Stimulated activated naive CD8-positive, alpha-beta T cell treated with anti-CD3 and anti-CD28 coated beads, Interleukin-15, amount 100 ng/mL, for 72 hours (primary cell): ENCODE measurements around the gene USP21.

Experiments used
- ATAC-seq: fragments of 150-1000 bp; cut with Tn5 transposase; 2 replicates; pipeline ENCODE4 v1.10.0; 2021; ENCODE audit warnings: mild to moderate bottlenecking, moderate library complexity
- DNase-seq, 2 donors: peaks; one replicate each; pipeline ENCODE4 v3.0.0; 2021 to 2022
- H3K27ac Mint-ChIP-seq, 2 donors: one replicate each; pipeline ENCODE4 v1.8.0; 2022; ENCODE audit warnings: mild to moderate bottlenecking in 2 of 2, mixed read lengths in 2 of 2, moderate library complexity in 2 of 2
- H3K27me3 Mint-ChIP-seq: one replicate; pipeline ENCODE4 v1.8.0; 2022; ENCODE audit warnings: mixed read lengths
- H3K4me1 Mint-ChIP-seq: one replicate; pipeline ENCODE4 v1.8.0; 2022; ENCODE audit warnings: mild to moderate bottlenecking, mixed read lengths
- H3K4me3 Mint-ChIP-seq, 2 donors: one replicate each; pipeline ENCODE4 v1.8.0; 2022; ENCODE audit warnings: mild to moderate bottlenecking in 2 of 2, mixed read lengths in 2 of 2, moderate library complexity in 1 of 2
- H3K9me3 Mint-ChIP-seq, 2 donors: one replicate each; pipeline ENCODE4 v1.8.0; 2022; ENCODE audit warnings: mixed read lengths in 2 of 2

USP21 gene

GRCh38 chr1:161206411-161207140 is 47.3 kb downstream of the USP21 start:
- Mint-ChIP-seq H3K9me3 (no peaks in the 10 kb centered on the region), H3K4me3 (no peak overlapping the region), H3K27me3 (no peaks in the 10 kb centered on the region), H3K4me1 (peaks cover 54% of the 10 kb centered on the region), H3K27ac (peak overlapping the region in 1 of 2 donors; percentile 48)
- ATAC-seq, result no peak
- DNase-seq, result no peak

- no peak for DNase-seq
- Mint-ChIP-seq H3K4me1 (peaks cover 50% of the 10 kb centered on the region), H3K27me3 (no peaks in the 10 kb centered on the region), H3K9me3 (no peaks in the 10 kb centered on the region), H3K27ac (peak overlapping the region in 1 of 2 donors; percentile 52), H3K4me3 (no peak overlapping the region)
- ATAC-seq, result peak; percentile 52
Measured at GRCh38 chr1:161207173-161207572, 47.9 kb downstream of the USP21 start.

GRCh38 chr1:161209790-161210409 is 50.6 kb downstream of the USP21 start:
- peaks cover 34% of the 10 kb centered on the region for H3K4me1 Mint-ChIP-seq
- ATAC-seq (peak; percentile 94), DNase-seq (peak; percentile 70 to 78)
- H3K27ac Mint-ChIP-seq, result peak overlapping the region; percentile 83 to 94
- no peaks in the 10 kb centered on the region for H3K27me3 Mint-ChIP-seq
- peak overlapping the region in 1 of 2 donors; percentile 30 for H3K4me3 Mint-ChIP-seq
- no peaks in the 10 kb centered on the region for H3K9me3 Mint-ChIP-seq

GRCh38 chr1:161214369-161214768 is 55.1 kb downstream of the USP21 start:
- H3K27ac Mint-ChIP-seq, result no peak overlapping the region
- H3K9me3 Mint-ChIP-seq, result no peaks in the 10 kb centered on the region
- ATAC-seq (no peak), DNase-seq (no peak)
- peaks cover 50% of the 10 kb centered on the region for H3K4me1 Mint-ChIP-seq
- H3K4me3 Mint-ChIP-seq, result no peak overlapping the region
- no peaks in the 10 kb centered on the region for H3K27me3 Mint-ChIP-seq

GRCh38 chr1:161215076-161215475 is 55.8 kb downstream of the USP21 start, which contains the start of gene FCER1G:
Gene FCER1G, plus strand, starts transcription at chr1:161215295. Its CDS starts 27 bp downstream, at chr1:161215322.
- Mint-ChIP-seq H3K4me3 (peak within 1 kb of the TSS; percentile 53 to 64), H3K27me3 (no peaks in the 10 kb centered on the region), H3K9me3 (no peaks in the 10 kb centered on the region), H3K4me1 (peaks cover 50% of the 10 kb centered on the region), H3K27ac (peak within 1 kb of the TSS; percentile 42 to 89)
- ATAC-seq (no peak), DNase-seq (no peak)
